Measurements from ENCODE around the gene CASK. TPM values are rescaled to one million over a fixed set of nuclear protein-coding genes. Genes with fewer than 3 reads are reported as not detected.

CASK gene
- total RNA-seq, 1 experiment from 2014 or later, result 33.5 TPM

GRCh38 chrX:41516456-41516855, 406.9 kb downstream of the CASK start:
- DNase-seq (ENCODE audit: low read depth, low spot score), result no peak
- H3K4me3 ChIP-seq (ENCODE audit: low read depth in 2 of 2, low read length in 2 of 2), result no peak overlapping the region
- TF ChIP-seq POLR2AphosphoS5 (IDR thresholded peaks at IDR 0.05; ENCODE audit: low read depth, low read length), result no peak
- TF ChIP-seq CTCF (IDR thresholded peaks at IDR 0.05), result no peak
- no peak for TF ChIP-seq TCF7L2 (IDR thresholded peaks at IDR 0.05; ENCODE audit: low read depth, low read length)
- TF ChIP-seq SIN3A (IDR thresholded peaks at IDR 0.05; ENCODE audit: borderline replicate concordance, insufficient read depth, low read depth, low read length), result no peak
- no peak for TF ChIP-seq REST (IDR thresholded peaks at IDR 0.05; ENCODE audit: insufficient read depth in 1 of 2, low read depth in 2 of 2, low read length in 1 of 2)
- H3K27me3 ChIP-seq (ENCODE audit: control insufficient read depth, insufficient read depth, low read length), result no peaks in the 10 kb centered on the region
- H3K36me3 ChIP-seq (ENCODE audit: control insufficient read depth, insufficient read depth, low read length), result no peaks in the 10 kb centered on the region
- POLR2A ChIA-PET, result no interaction called here
- CTCF ChIA-PET, result no interaction called here
- in situ Hi-C loops (cut with HindIII; ENCODE audit: low pct_unique_long_range_greater_than_20kb, low sequenced_read_pairs) (no loop called here), intact Hi-C loops (cut with micrococcal nuclease; ENCODE audit: unreplicated experiment) (no loop called here)
- H3K27ac ChIP-seq (ENCODE audit: low read length), result no peak overlapping the region
- H3K9me3 ChIP-seq (ENCODE audit: control insufficient read depth, insufficient read depth, low read depth, low read length), result no peaks in the 10 kb centered on the region
- ATAC-seq, result no peak
- no peaks in the 10 kb centered on the region for H3K4me1 ChIP-seq (ENCODE audit: control insufficient read depth, insufficient read depth, low read length)
- no TSS peak for BruUV-seq (replicated peaks)

GRCh38 chrX:41515376-41515775, 408.0 kb downstream of the CASK start:
- Histone ChIP-seq H3K9me3 (ENCODE audit: control insufficient read depth, insufficient read depth, low read depth, low read length) (no peaks in the 10 kb centered on the region), H3K4me3 (ENCODE audit: low read depth in 2 of 2, low read length in 2 of 2) (no peak overlapping the region), H3K27me3 (ENCODE audit: control insufficient read depth, insufficient read depth, low read length) (no peaks in the 10 kb centered on the region), H3K4me1 (ENCODE audit: control insufficient read depth, insufficient read depth, low read length) (no peaks in the 10 kb centered on the region), H3K36me3 (ENCODE audit: control insufficient read depth, insufficient read depth, low read length) (no peaks in the 10 kb centered on the region), H3K27ac (ENCODE audit: low read length) (no peak overlapping the region)
- no peak for DNase-seq (ENCODE audit: low read depth, low spot score)
- intact Hi-C loops (cut with micrococcal nuclease; ENCODE audit: unreplicated experiment) (no loop called here), in situ Hi-C loops (cut with HindIII; ENCODE audit: low pct_unique_long_range_greater_than_20kb, low sequenced_read_pairs) (no loop called here)
- no peak for TF ChIP-seq SIN3A (IDR thresholded peaks at IDR 0.05; ENCODE audit: borderline replicate concordance, insufficient read depth, low read depth, low read length)
- TF ChIP-seq REST (IDR thresholded peaks at IDR 0.05; ENCODE audit: insufficient read depth in 1 of 2, low read depth in 2 of 2, low read length in 1 of 2), result no peak
- TF ChIP-seq TCF7L2 (IDR thresholded peaks at IDR 0.05; ENCODE audit: low read depth, low read length), result no peak
- no peak for TF ChIP-seq POLR2AphosphoS5 (IDR thresholded peaks at IDR 0.05; ENCODE audit: low read depth, low read length)
- CTCF ChIA-PET, result no interaction called here
- POLR2A ChIA-PET, result no interaction called here
- ATAC-seq, result no peak
- no TSS peak for BruUV-seq (replicated peaks)

Measured in Panc1 (cell line).